ENCODE data around the gene PF4V1. TPM values are rescaled to one million over a fixed set of nuclear protein-coding genes. Genes with fewer than 3 reads are reported as not detected.

Gene PF4V1
- total RNA-seq, 6 experiments from 2014 or later, result not detected

DNA sequence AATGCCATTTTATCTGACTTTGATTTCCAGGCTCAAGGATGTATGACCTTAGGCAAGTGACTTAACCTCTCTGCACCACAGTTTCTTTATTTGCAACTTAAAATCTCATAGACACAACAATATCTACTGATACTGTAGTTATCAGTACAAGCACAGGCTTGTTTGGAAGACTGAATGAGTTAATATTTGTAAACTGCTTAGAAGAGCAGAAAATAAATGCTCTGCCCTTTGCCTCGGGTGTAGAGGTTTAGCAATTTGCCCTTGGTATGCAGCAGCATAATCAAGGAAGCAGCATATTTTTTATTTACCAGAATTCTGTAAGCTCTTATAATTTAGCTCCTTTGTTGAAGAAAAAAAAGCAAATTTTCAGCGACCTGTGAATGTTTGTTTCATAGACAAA is 13.2 kb downstream of the PF4V1 start:
- Histone ChIP-seq H3K4me1 (peaks cover 0 to 6% (median 0%) of the 10 kb centered on the region in 4 donors), H3K36me3 (no peaks in the 10 kb centered on the region), H3K4me3 (no peak overlapping the region), H3K27me3 (no peaks in the 10 kb centered on the region), H3K27ac (no peak overlapping the region), H3K9me3 (no peaks in the 10 kb centered on the region)
- TF ChIP-seq, protein P1, sequence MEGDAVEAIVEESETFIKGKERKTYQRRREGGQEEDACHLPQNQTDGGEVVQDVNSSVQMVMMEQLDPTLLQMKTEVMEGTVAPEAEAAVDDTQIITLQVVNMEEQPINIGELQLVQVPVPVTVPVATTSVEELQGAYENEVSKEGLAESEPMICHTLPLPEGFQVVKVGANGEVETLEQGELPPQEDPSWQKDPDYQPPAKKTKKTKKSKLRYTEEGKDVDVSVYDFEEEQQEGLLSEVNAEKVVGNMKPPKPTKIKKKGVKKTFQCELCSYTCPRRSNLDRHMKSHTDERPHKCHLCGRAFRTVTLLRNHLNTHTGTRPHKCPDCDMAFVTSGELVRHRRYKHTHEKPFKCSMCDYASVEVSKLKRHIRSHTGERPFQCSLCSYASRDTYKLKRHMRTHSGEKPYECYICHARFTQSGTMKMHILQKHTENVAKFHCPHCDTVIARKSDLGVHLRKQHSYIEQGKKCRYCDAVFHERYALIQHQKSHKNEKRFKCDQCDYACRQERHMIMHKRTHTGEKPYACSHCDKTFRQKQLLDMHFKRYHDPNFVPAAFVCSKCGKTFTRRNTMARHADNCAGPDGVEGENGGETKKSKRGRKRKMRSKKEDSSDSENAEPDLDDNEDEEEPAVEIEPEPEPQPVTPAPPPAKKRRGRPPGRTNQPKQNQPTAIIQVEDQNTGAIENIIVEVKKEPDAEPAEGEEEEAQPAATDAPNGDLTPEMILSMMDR (IDR thresholded peaks at IDR 0.05), result no peak
- TF ChIP-seq POLR2A (IDR thresholded peaks at IDR 0.05), result no peak
- 15% methylated on average over 2 of the region's 2 CpGs for WGBS (ENCODE audit: insufficient coverage, low coverage, low lambda C conversion rate, missing lambda C conversion rate)
- DNase-seq, result no peak
- no peak for ATAC-seq
- intact Hi-C loops (cut with DNase I), result no loop called here

DNA sequence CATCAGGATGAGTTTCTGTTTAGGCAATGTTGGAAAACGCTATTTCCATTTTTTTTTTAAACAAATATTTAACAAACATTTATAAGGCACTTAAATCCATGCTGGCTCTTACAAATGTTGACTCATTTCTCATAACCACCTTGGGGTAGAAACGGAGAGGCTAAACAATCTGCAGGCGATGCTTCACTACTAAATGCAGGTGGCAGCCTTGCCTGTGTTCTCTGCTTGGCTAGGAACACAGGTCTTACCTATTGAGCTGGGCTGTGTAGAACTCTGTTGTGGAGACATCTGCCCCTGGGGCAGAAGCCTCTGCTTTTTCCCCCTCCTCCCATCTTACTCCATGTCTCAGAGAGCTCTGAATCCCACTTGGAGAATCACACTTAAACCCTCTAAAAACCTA is 14.7 kb downstream of the PF4V1 start:
- no peak overlapping the region for H3K4me3 ChIP-seq
- no peaks in the 10 kb centered on the region for H3K27me3 ChIP-seq
- no peaks in the 10 kb centered on the region for H3K9me3 ChIP-seq
- DNase-seq (no peak), ATAC-seq (peak in 3 of 4 donors; percentile 24 to 41 (median 31))
- intact Hi-C loops (cut with DNase I), result no loop called here
- H3K4me1 ChIP-seq, result peaks cover 0 to 6% (median 0%) of the 10 kb centered on the region in 4 donors
- no peak overlapping the region for H3K27ac ChIP-seq
- 48% methylated on average over 3 of the region's 3 CpGs for WGBS (ENCODE audit: insufficient coverage, low coverage, low lambda C conversion rate, missing lambda C conversion rate)
- TF ChIP-seq, protein P1 (IDR thresholded peaks at IDR 0.05), result peak in 3 of 4 donors; percentile 7 to 22 (median 10)
- no peak for TF ChIP-seq POLR2A (IDR thresholded peaks at IDR 0.05)
- no peaks in the 10 kb centered on the region for H3K36me3 ChIP-seq

DNA sequence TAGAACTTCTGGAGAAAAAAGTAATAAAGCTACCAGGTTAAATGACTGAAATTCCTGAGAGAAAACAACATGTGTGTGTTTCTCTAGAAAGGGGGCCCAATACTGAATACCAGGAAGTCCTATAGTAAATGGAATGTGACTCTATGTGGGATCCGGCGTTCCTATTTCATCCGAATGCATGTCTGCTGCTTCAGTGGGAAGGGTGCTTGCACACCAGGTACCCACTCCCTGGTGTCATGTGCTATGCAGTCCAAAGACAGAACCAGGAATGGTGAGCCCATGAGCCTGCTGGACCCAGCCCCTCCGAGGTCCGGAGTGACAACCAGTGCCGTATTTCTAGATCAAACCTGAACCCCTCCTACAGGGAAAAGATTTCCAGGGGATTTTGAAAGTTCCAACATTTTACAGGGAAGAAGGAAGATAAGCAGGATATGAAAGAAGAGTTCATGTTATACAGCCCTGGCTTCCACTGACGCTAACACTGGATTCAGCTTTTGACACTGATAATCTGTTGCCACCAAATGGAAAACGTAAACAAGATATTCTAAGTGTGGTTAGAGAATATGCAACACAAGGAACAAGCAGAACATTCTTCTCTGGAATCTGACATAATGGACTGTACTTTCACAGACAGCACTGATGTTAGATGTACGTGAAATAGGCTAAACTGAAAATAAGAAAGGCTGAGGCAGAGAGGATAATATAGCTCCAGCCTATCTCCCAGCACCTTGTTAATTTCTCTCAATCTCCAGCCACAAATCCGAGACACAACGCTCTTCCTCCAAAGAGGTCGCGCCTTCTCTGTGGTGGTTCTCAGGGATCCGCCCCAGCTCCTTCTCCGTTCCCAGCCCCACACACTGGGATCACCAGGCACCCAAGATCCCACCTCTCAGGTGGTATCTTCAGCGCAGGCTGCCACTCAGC is 15.4 kb downstream of the PF4V1 start:
- H3K27ac ChIP-seq, result peak overlapping the region in 2 of 3 donors; percentile 36 to 56
- 22% methylated on average over 15 of the region's 16 CpGs for WGBS (ENCODE audit: insufficient coverage, low coverage, low lambda C conversion rate, missing lambda C conversion rate)
- H3K9me3 ChIP-seq, result no peaks in the 10 kb centered on the region
- no peaks in the 10 kb centered on the region for H3K27me3 ChIP-seq
- DNase-seq (no peak), ATAC-seq (peak; percentile 5 to 34 (median 15))
- peaks cover 0 to 6% (median 0%) of the 10 kb centered on the region in 4 donors for H3K4me1 ChIP-seq
- no peak for TF ChIP-seq POLR2A (IDR thresholded peaks at IDR 0.05)
- TF ChIP-seq, protein P1 (IDR thresholded peaks at IDR 0.05), result no peak
- peak overlapping the region; percentile 50 to 59 (median 57) for H3K4me3 ChIP-seq
- H3K36me3 ChIP-seq, result no peaks in the 10 kb centered on the region
- intact Hi-C loops (cut with DNase I), result no loop called here

DNA sequence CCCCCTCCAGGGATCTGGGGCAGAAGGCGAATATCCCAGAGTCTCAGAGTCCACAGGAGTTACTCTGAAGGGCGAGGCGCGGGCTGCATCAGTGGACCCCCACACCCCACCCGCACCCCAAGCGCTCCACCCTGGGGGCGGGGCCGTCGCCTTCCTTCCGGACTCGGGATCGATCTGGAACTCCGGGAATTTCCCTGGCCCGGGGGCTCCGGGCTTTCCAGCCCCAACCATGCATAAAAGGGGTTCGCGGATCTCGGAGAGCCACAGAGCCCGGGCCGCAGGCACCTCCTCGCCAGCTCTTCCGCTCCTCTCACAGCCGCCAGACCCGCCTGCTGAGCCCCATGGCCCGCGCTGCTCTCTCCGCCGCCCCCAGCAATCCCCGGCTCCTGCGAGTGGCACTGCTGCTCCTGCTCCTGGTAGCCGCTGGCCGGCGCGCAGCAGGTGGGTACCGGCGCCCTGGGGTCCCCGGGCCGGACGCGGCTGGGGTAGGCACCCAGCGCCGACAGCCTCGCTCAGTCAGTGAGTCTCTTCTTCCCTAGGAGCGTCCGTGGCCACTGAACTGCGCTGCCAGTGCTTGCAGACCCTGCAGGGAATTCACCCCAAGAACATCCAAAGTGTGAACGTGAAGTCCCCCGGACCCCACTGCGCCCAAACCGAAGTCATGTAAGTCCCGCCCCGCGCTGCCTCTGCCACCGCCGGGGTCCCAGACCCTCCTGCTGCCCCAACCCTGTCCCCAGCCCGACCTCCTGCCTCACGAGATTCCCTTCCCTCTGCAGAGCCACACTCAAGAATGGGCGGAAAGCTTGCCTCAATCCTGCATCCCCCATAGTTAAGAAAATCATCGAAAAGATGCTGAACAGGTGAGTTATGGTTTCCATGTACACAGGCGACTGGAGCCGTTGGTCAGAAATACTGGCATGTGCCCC is 16.3 kb downstream of the PF4V1 start, which contains the start of gene CXCL1:
TSS of gene CXCL1 (plus strand) at position 264 of the 926 bp plus-strand sequence. CDS start at position 342, 78 bp downstream.
- peaks cover 0 to 6% (median 0%) of the 10 kb centered on the region in 4 donors for H3K4me1 ChIP-seq
- 13% methylated on average over 26 of the region's 61 CpGs for WGBS (ENCODE audit: insufficient coverage, low coverage, low lambda C conversion rate, missing lambda C conversion rate)
- H3K27ac ChIP-seq, result peak within 1 kb of the TSS in 2 of 3 donors; percentile 36 to 56
- H3K36me3 ChIP-seq, result no peaks in the 10 kb centered on the region
- DNase-seq (peak in 2 of 3 donors; percentile 59 to 65), ATAC-seq (peak; percentile 58 to 75 (median 66))
- H3K27me3 ChIP-seq, result no peaks in the 10 kb centered on the region
- intact Hi-C loops (cut with DNase I), result no loop called here
- H3K9me3 ChIP-seq, result no peaks in the 10 kb centered on the region
- TF ChIP-seq, protein P1 (IDR thresholded peaks at IDR 0.05), result peak in 1 of 4 donors; percentile 18
- TF ChIP-seq POLR2A (IDR thresholded peaks at IDR 0.05), result peak; percentile 23
- H3K4me3 ChIP-seq, result peak within 1 kb of the TSS; percentile 50 to 59 (median 57)

All from right lobe of liver (tissue), 6 donors.